GM19463 (cell line): ENCODE results near the gene GOLGA6L9.
"Not testable (repeated sequence)": the region's sequence is repeated elsewhere in the genome, so short reads cannot be mapped to it uniquely, and the experiment has no call there.

Source experiments
- ATAC-seq: cut with Tn5 transposase; IDR thresholded peaks from one replicate; pipeline ENCODE4 v1.9.1; 2021; ENCODE audit warnings: mild to moderate bottlenecking, moderate library complexity; ENCODE audit not compliant: unreplicated experiment

GOLGA6L9 gene

DNA sequence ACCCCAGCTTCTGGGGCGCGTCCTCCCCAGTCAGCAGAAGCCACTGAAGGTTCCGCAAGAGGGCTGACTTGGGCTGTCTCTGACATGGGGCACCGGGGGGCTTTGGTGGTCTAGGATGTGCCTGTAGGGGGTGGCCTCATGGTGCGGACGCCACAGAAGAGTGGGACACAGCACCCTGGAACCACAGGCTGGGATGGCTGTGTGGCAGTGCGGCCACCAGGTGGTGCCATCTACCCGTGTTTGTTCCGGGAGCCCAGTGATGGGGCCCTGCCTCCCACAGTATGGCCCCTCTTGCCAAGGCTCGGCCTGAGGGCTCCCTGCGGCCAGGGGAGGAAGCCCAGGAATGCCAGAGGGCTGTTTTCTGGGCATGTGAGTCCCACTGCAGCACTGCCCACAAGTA is 38.6 kb downstream of the GOLGA6L9 start:
- ATAC-seq = peak; percentile 99

DNA sequence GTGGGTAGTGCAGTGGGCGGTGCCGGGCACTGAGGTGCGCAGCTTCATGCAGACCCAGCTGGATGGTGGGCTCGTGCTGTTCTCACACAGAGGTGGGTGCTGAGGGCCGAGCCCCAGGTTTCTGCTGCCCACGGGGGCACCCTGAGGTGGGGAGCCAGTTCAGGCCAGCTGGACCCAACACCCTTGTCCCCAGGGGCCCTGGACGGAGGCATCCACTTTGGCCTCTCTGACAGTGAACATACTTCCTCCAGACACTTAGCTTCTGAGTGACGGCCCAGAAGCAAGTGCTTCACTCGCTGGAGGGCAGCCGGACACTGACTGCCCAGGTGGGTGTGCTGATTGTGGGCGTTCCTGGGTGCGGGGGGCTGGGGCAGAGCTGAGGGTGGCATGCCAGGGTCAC is 39.8 kb downstream of the GOLGA6L9 start:
- not testable (repeated sequence) for ATAC-seq

DNA sequence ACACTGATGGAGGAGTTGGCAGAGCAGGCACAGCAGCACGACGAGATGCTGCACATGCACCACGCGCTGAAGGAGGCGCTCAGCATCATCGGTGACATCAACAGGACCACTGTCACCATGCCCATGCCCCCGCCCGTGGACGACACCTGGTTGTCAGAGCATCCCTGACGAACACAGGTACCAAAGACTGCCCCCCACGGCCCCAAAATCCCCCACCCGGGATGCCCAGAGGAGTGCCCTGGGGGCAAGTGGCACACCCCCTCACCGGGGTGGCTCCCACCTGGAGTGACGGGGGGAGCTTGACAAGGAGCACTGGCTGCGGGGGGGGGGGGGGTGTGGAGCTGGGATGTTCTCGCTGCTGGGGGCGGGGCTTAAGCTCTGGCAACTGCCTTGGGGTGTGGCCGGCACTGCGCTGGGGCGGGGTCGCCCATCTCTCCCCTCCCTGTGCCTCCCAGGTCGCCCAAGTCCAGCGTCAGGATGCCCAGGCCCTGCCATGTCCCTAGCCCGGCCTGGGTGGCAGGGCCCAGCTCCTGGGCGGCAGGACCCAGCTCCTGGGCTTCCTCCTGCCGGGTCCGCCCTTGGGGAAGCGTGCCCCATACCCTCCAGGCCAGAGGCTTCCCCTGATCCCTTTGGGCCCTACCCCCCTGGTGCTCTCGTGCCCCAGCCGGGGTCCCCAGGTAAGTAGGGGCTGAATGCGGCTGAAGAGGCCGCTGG is 42.8 kb downstream of the GOLGA6L9 start:
- not testable (repeated sequence) for ATAC-seq

DNA sequence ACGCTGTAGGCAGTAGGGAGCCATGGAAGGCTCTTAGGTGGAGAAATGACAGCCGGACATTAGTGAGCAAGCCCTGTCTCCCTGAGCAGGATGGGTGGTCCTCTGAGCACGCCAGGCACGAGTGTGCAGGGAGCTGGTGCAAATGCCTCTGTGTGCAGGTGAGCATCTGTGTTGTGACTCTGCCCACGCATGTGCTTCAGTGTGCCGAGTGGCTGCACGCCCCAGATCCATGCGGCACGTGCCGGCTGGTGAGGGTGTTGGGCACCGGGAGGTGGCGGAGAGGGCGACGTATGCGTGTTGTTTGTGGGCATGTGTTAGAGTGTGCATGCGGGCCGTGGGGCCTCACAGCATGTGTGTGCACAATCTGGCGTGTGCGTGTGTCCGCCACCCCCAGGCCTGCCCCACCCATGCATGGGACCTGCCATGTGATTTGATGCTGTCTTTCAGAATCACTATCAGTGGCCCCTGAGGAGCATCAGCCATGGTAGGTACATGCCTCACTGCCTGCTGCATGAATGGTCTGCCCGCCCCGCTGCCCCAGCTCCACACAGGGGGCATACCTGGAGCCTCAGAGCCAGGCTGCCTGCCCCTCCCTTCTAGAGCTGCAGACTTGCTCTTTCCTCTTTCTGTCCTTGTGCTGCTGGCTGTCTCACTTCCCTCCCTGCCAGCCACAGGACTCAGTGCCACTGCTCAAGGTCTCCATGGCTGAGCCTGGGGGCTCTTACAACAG is 45.1 kb downstream of the GOLGA6L9 start:
- not testable (repeated sequence) for ATAC-seq

DNA sequence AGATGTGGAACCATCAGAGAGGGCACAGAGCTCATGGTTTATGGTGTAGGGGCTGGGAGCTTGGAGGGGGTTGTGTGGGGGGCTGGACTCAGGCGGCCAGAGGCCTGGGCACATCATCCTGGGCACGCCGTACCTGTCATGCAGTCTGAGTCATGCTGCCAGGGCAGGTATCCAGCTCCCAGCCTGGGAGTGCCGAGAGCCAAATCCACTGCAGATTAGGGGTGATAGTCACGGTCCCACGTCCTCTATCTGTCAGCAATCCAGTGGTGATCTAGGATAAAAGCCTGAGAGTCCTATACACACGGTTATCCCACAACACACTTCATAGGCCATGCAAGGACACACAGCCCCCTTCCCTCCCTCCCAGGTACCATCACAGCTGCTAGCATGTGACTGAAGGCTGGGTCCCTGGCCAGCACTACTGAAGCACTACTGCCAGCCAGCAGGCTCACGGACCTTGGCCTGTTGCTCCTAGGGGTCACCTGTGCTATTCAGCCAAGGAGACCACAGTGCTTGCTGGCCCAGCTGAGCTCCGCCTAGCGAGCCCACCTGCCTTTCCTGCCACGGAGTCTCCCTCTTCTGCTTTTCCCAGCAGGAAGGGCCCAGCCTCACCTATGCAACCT is 45.8 kb downstream of the GOLGA6L9 start:
- not testable (repeated sequence) for ATAC-seq

DNA sequence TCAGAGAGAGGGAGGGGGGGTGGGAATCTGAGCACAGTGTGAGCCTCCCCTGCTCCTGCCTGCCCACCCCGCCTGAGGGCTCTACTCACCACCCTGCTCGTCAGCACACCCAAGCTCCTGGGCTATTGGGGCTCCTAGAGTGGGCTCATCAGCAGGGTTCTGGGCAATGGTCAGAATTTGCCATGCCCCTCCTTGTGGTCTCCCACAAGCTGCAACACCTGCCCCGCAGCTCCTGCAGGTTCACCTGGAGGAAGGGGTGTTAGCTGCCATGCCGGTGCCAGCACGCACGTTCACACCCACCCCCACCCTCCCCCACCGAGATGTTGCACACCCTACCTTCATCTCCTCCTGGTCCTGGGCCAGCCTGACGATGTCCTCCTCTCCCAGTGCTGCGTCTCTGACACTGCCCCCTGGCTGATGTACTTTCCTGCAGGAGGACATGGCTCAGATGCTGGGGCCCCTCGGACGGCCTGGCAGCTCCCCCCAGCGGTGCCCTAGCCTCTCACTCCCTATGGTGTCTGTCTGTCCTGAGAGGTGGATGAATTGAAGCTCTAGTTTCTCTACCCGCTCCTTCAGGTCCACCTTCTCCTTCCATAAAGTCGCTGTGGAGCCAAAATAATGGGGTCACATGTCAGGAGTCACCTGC is 47.2 kb downstream of the GOLGA6L9 start:
- ATAC-seq = not testable (repeated sequence)

DNA sequence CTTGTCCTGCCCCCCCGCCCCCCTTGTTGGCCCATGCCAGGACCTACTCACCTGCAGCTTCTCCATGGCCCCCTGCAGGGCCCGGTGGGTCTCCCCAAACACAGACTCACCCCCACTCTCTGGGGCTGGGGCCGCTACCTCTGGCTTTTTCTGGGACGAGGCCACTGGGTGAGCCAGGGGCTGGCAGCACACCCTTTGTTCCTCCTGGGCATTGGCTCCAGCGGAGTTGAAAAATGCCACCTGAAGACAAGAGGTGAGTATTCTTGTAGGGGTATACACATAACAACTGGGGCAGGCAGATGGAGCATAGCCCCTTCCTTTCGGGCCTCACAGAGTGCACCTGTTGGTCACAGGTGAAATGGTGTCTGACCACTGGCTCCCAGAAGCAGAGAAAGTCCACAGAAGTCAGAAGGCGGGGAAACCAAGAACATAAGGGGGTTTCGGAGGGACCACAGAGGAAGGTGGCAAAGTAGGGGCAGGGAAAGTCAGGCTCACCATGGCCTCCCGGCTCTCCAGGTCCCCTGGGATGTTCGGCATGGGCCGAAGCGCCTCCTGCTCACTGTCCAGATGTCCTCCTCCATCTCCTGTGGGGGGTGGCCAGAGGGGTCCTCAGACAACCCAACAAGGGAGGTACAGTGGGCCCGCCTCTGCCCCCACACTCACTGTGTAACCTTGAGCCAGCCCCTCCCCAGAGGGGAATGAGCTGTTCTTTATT is 47.9 kb downstream of the GOLGA6L9 start:
- ATAC-seq = not testable (repeated sequence)
